Neural cell (in vitro differentiated cells): ENCODE data around the gene CHRM1. TPM values are rescaled to one million over a fixed set of nuclear protein-coding genes. Genes with fewer than 3 reads are reported as not detected.

Experiments
- H2AFZ ChIP-seq: fragments of 200-600, 300-800 bp; sonication (generic), shearing (Covaris generic); 2 replicates; pipeline ENCODE4 v1.6.0; 2014; ENCODE audit warnings: low read depth, mild to moderate bottlenecking, antibody characterized with exemption, low read length, moderate library complexity
- H3F3A ChIP-seq: fragments of 200-600 bp; shearing (Covaris generic); 2 replicates; pipeline ENCODE4 v1.6.1; 2016; ENCODE audit warnings: mild to moderate bottlenecking, moderate library complexity, mixed read lengths, antibody characterized with exemption, low read length; ENCODE audit not compliant: insufficient read depth, poor library complexity, severe bottlenecking
- H3K27ac ChIP-seq: fragments of 200-600, 300-800 bp; sonication (generic), shearing (Covaris generic); 2 replicates; pipeline ENCODE4 v1.5.1; 2014; ENCODE audit warnings: mild to moderate bottlenecking, low read length, moderate library complexity
- H3K27me3 ChIP-seq: fragments of 300-800, 200-600 bp; sonication (generic), shearing (Covaris generic); 2 replicates; pipeline ENCODE4 v1.6.0; 2014; ENCODE audit warnings: mild to moderate bottlenecking, low read depth, low read length, moderate library complexity; ENCODE audit not compliant: insufficient read depth
- H3K36me3 ChIP-seq: fragments of 300-800, 200-600 bp; sonication (generic), shearing (Covaris generic); 2 replicates; pipeline ENCODE4 v1.5.1; 2014; ENCODE audit warnings: mild to moderate bottlenecking, antibody characterized with exemption, low read length, moderate library complexity; ENCODE audit not compliant: insufficient read depth
- H3K4me2 ChIP-seq: fragments of 300-800, 200-600 bp; sonication (generic), shearing (Covaris generic); 2 replicates; pipeline ENCODE4 v1.6.0; 2014; ENCODE audit warnings: mild to moderate bottlenecking, low read length
- H3K4me3 ChIP-seq: fragments of 300-800, 200-600 bp; sonication (generic), shearing (Covaris generic); 2 replicates; pipeline ENCODE4 v1.5.1; 2014; ENCODE audit warnings: mild to moderate bottlenecking, low read length, moderate library complexity
- H3K79me2 ChIP-seq: fragments of 200-600 bp; shearing (Covaris generic); replicated peaks from 2 replicates; pipeline ENCODE4 v1.6.0; 2014; ENCODE audit warnings: mild to moderate bottlenecking, low read length, moderate library complexity; ENCODE audit not compliant: insufficient read depth
- H3K9ac ChIP-seq: fragments of 300-800, 200-600 bp; sonication (generic), shearing (Covaris generic); 2 replicates; pipeline ENCODE4 v1.6.1; 2016; ENCODE audit warnings: mild to moderate bottlenecking, low read length, mixed read lengths
- H3K9me2 ChIP-seq: fragments of 200-600 bp; shearing (Covaris generic); 2 replicates; pipeline ENCODE4 v1.6.1; 2016; ENCODE audit warnings: mild to moderate bottlenecking, low read length, mixed read lengths; ENCODE audit not compliant: insufficient read depth
- H3K9me3 ChIP-seq: fragments of 200-600, 300-800 bp; sonication (generic), shearing (Covaris generic); 2 replicates; pipeline ENCODE4 v1.6.1; 2016; ENCODE audit warnings: mild to moderate bottlenecking, mixed run types, low read length, moderate library complexity, mixed read lengths
- H4K20me1 ChIP-seq: fragments of 200-600 bp; shearing (Covaris generic); 2 replicates; pipeline ENCODE4 v1.6.1; 2016; ENCODE audit warnings: mild to moderate bottlenecking, mixed run types; ENCODE audit not compliant: insufficient read depth
- EP300 ChIP-seq: fragments of 450-650 bp; conservative IDR thresholded peaks from 2 replicates; pipeline ENCODE4 v1.6.1; 2014; ENCODE audit warnings: antibody characterized with exemption, mild to moderate bottlenecking, moderate library complexity; ENCODE audit not compliant: poor library complexity, severe bottlenecking
- EZH2 ChIP-seq: fragments of 200-600, 300-800 bp; shearing (Covaris generic), sonication (generic); IDR thresholded peaks from 2 replicates; pipeline ENCODE4 v1.6.1; 2014; ENCODE audit warnings: antibody characterized with exemption, low read length, borderline replicate concordance, mild to moderate bottlenecking; ENCODE audit not compliant: insufficient read depth, poor library complexity, severe bottlenecking
- MXI1 ChIP-seq: fragments of 450-650 bp; conservative IDR thresholded peaks from 2 replicates; pipeline ENCODE4 v1.6.1; 2014; ENCODE audit warnings: antibody characterized with exemption, mild to moderate bottlenecking; ENCODE audit not compliant: poor library complexity, severe bottlenecking
- POLR2AphosphoS5 ChIP-seq: IDR thresholded peaks from 2 replicates; pipeline ENCODE4 v1.6.1; 2012
- RAD21 ChIP-seq: fragments of 450-650 bp; conservative IDR thresholded peaks from 2 replicates; pipeline ENCODE4 v1.6.1; 2014; ENCODE audit warnings: antibody characterized with exemption, mild to moderate bottlenecking, moderate library complexity
- SMC3 ChIP-seq: fragments of 450-650 bp; conservative IDR thresholded peaks from 2 replicates; pipeline ENCODE4 v1.6.1; 2014; ENCODE audit warnings: antibody characterized with exemption, mild to moderate bottlenecking, moderate library complexity; ENCODE audit not compliant: poor library complexity
- TAF1 ChIP-seq: IDR thresholded peaks from 2 replicates; pipeline ENCODE4 v1.6.1; 2012; ENCODE audit warnings: low read depth
- polyA plus RNA-seq: library from polyadenylated mRNA; depleted of rRNA; stranded (reverse); fragments of >200 nt; gene quantifications from 2 replicates; pipeline ENCODE4 v1.2.3, GENCODE V29; 2014
- TF ChIP-seq, protein P1 (sequence below): IDR thresholded peaks from 2 replicates; pipeline ENCODE4 v1.6.1; 2012; ENCODE audit warnings: borderline replicate concordance
- TF ChIP-seq, protein P2 (sequence below): fragments of 450-650 bp; IDR thresholded peaks from 2 replicates; pipeline ENCODE4 v1.5.1; 2014; ENCODE audit warnings: antibody characterized with exemption, mild to moderate bottlenecking, moderate library complexity; ENCODE audit not compliant: poor library complexity, severe bottlenecking

The CHRM1 gene
- polyA plus RNA-seq, 1 donor from 2014 or later, result not detected

DNA sequence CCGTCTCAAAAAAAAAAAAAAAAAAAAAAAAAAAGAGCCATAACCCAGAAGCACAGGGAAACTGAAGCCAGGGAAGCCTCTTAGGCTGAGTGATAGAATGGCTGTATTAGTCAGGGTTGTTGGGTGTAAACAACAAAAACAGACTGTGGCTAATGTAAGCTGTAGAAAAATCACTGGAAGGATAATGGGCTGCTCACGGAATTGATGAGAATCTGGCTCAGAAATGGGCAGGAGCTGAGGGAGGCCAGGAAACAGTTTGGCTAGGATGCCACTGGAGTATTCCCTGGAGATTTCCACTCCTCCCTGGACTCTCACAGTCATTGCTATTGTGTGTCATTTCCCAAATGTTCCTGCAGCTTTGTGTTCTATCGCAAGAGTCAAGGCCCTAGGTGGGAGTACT, 41.2 kb upstream of the CHRM1 start:
- no peak overlapping the region for H2AFZ ChIP-seq
- TF ChIP-seq POLR2AphosphoS5 (no peak), SMC3 (no peak), EP300 (no peak), MXI1 (no peak), RAD21 (no peak), TAF1 (no peak), EZH2 (no peak)
- TF ChIP-seq, protein P1, sequence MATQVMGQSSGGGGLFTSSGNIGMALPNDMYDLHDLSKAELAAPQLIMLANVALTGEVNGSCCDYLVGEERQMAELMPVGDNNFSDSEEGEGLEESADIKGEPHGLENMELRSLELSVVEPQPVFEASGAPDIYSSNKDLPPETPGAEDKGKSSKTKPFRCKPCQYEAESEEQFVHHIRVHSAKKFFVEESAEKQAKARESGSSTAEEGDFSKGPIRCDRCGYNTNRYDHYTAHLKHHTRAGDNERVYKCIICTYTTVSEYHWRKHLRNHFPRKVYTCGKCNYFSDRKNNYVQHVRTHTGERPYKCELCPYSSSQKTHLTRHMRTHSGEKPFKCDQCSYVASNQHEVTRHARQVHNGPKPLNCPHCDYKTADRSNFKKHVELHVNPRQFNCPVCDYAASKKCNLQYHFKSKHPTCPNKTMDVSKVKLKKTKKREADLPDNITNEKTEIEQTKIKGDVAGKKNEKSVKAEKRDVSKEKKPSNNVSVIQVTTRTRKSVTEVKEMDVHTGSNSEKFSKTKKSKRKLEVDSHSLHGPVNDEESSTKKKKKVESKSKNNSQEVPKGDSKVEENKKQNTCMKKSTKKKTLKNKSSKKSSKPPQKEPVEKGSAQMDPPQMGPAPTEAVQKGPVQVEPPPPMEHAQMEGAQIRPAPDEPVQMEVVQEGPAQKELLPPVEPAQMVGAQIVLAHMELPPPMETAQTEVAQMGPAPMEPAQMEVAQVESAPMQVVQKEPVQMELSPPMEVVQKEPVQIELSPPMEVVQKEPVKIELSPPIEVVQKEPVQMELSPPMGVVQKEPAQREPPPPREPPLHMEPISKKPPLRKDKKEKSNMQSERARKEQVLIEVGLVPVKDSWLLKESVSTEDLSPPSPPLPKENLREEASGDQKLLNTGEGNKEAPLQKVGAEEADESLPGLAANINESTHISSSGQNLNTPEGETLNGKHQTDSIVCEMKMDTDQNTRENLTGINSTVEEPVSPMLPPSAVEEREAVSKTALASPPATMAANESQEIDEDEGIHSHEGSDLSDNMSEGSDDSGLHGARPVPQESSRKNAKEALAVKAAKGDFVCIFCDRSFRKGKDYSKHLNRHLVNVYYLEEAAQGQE, result no peak
- TF ChIP-seq, protein P2, sequence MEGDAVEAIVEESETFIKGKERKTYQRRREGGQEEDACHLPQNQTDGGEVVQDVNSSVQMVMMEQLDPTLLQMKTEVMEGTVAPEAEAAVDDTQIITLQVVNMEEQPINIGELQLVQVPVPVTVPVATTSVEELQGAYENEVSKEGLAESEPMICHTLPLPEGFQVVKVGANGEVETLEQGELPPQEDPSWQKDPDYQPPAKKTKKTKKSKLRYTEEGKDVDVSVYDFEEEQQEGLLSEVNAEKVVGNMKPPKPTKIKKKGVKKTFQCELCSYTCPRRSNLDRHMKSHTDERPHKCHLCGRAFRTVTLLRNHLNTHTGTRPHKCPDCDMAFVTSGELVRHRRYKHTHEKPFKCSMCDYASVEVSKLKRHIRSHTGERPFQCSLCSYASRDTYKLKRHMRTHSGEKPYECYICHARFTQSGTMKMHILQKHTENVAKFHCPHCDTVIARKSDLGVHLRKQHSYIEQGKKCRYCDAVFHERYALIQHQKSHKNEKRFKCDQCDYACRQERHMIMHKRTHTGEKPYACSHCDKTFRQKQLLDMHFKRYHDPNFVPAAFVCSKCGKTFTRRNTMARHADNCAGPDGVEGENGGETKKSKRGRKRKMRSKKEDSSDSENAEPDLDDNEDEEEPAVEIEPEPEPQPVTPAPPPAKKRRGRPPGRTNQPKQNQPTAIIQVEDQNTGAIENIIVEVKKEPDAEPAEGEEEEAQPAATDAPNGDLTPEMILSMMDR, result no peak
- no peaks in the 10 kb centered on the region for H3K9me2 ChIP-seq
- H3K27ac ChIP-seq, result no peak overlapping the region
- H3K4me3 ChIP-seq, result no peak overlapping the region
- no peaks in the 10 kb centered on the region for H3K9me3 ChIP-seq
- no peak overlapping the region for H3K9ac ChIP-seq
- no peaks in the 10 kb centered on the region for H3K36me3 ChIP-seq
- no peaks in the 10 kb centered on the region for H4K20me1 ChIP-seq
- no peaks in the 10 kb centered on the region for H3K79me2 ChIP-seq
- no peak overlapping the region for H3K4me2 ChIP-seq
- no peaks in the 10 kb centered on the region for H3F3A ChIP-seq
- no peaks in the 10 kb centered on the region for H3K27me3 ChIP-seq

DNA sequence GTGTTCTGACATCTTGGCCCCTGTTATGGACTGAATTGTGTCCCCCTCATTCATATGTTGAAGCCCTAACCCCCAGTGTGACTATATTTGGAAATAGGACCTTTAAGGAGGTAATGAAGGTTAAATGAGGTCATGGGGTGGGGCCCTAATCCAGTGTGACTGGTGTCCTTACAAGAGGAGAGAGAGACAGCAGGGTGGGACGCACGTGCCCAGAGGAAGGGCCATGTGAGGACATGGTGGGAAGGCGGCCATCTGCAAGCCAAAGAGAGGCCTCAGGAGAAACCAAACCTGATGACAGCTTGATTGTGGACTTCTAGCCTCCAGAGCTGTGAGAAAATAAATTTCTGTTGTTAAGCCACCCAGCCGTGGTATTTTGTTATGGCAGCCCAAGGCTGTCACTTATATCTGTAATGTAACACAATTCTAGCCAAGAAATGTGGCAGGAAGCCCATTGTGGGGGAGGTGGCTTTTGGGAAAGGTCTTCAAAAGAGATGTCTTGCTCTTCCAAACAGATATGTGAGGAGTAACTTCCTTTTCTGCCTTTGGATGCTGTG, 39.9 kb upstream of the CHRM1 start:
- Histone ChIP-seq H3K9me2 (no peaks in the 10 kb centered on the region), H3K79me2 (no peaks in the 10 kb centered on the region), H3K36me3 (no peaks in the 10 kb centered on the region), H3K4me2 (no peak overlapping the region), H3K9me3 (no peaks in the 10 kb centered on the region), H3F3A (no peaks in the 10 kb centered on the region), H3K4me3 (no peak overlapping the region), H3K27ac (no peak overlapping the region), H2AFZ (no peak overlapping the region), H3K27me3 (no peaks in the 10 kb centered on the region), H4K20me1 (no peaks in the 10 kb centered on the region), H3K9ac (no peak overlapping the region)
- TF ChIP-seq MXI1 (no peak), EZH2 (no peak), SMC3 (no peak), RAD21 (no peak), TAF1 (no peak), POLR2AphosphoS5 (no peak), EP300 (no peak)
- TF ChIP-seq, protein P2, result no peak
- TF ChIP-seq, protein P1, result no peak
